Parathyroid adenoma (tissue), 2 donors: Measurements from ENCODE around the gene SENP7.

Experiments used
- H2AFZ ChIP-seq: fragments of 300-600 bp; sonication (generic); one replicate; pipeline ENCODE4 v1.7.0; 2017; ENCODE audit warnings: antibody characterized with exemption, mild to moderate bottlenecking
- H3K27ac ChIP-seq: fragments of 300-600 bp; sonication (generic); one replicate; pipeline ENCODE4 v1.7.0; 2017
- H3K27me3 ChIP-seq: fragments of 300-600 bp; sonication (generic); one replicate; pipeline ENCODE4 v1.7.0; 2017; ENCODE audit warnings: low read length; ENCODE audit not compliant: control insufficient read depth, insufficient read depth
- H3K36me3 ChIP-seq: fragments of 300-600 bp; sonication (generic); one replicate; pipeline ENCODE4 v1.7.0; 2017; ENCODE audit warnings: low read length; ENCODE audit not compliant: control insufficient read depth, insufficient read depth
- H3K4me1 ChIP-seq: fragments of 300-600 bp; sonication (generic); one replicate; pipeline ENCODE4 v1.7.0; 2017; ENCODE audit warnings: control low read depth
- H3K4me2 ChIP-seq: fragments of 300-600 bp; sonication (generic); one replicate; pipeline ENCODE4 v1.7.0; 2017; ENCODE audit warnings: low read length
- H3K4me3 ChIP-seq: fragments of 300-600 bp; sonication (generic); one replicate; pipeline ENCODE4 v1.7.0; 2017; ENCODE audit warnings: low read depth, low read length
- H3K79me2 ChIP-seq: fragments of 300-600 bp; sonication (generic); one replicate; pipeline ENCODE4 v1.7.0; 2017; ENCODE audit warnings: control low read depth
- H3K9ac ChIP-seq: fragments of 300-600 bp; sonication (generic); one replicate; pipeline ENCODE4 v1.7.0; 2017; ENCODE audit warnings: mild to moderate bottlenecking
- H3K9me3 ChIP-seq: fragments of 300-600 bp; sonication (generic); one replicate; pipeline ENCODE4 v1.7.0; 2017; ENCODE audit warnings: low read length; ENCODE audit not compliant: control insufficient read depth
- CTCF ChIP-seq: fragments of 300-600 bp; sonication (generic); IDR thresholded peaks from one replicate; pipeline ENCODE4 v1.7.0; 2017; ENCODE audit warnings: antibody characterized with exemption, mild to moderate bottlenecking
- donor health status: primary hyperparathyroidism.

Gene SENP7

GRCh38 chr3:101423984-101424888, 88.8 kb downstream of the SENP7 start:
- no peak for TF ChIP-seq CTCF
- Histone ChIP-seq H3K79me2 (peaks cover 23% of the 10 kb centered on the region), H2AFZ (no peak overlapping the region), H3K4me3 (no peak overlapping the region), H3K27me3 (no peaks in the 10 kb centered on the region), H3K9me3 (no peaks in the 10 kb centered on the region), H3K4me1 (no peaks in the 10 kb centered on the region), H3K9ac (no peak overlapping the region), H3K27ac (no peak overlapping the region), H3K4me2 (no peak overlapping the region), H3K36me3 (no peaks in the 10 kb centered on the region)

- TF ChIP-seq CTCF: no peak
- Histone ChIP-seq H3K4me2 (no peak overlapping the region), H3K9me3 (no peaks in the 10 kb centered on the region), H3K4me1 (no peaks in the 10 kb centered on the region), H3K79me2 (peaks cover 6% of the 10 kb centered on the region), H3K4me3 (no peak overlapping the region), H3K9ac (no peak overlapping the region), H3K27me3 (no peaks in the 10 kb centered on the region), H2AFZ (no peak overlapping the region), H3K36me3 (no peaks in the 10 kb centered on the region), H3K27ac (no peak overlapping the region)
Measured at GRCh38 chr3:101418851-101419250, 94.2 kb downstream of the SENP7 start.

GRCh38 chr3:101414121-101414520, 98.9 kb downstream of the SENP7 start:
- no peak for TF ChIP-seq CTCF
- H3K4me3 ChIP-seq: no peak overlapping the region
- no peak overlapping the region for H2AFZ ChIP-seq
- H3K4me2 ChIP-seq: no peak overlapping the region
- H3K9ac ChIP-seq: no peak overlapping the region
- no peaks in the 10 kb centered on the region for H3K36me3 ChIP-seq
- no peak overlapping the region for H3K27ac ChIP-seq
- H3K9me3 ChIP-seq: no peaks in the 10 kb centered on the region
- no peaks in the 10 kb centered on the region for H3K27me3 ChIP-seq
- H3K79me2 ChIP-seq: no peaks in the 10 kb centered on the region
- H3K4me1 ChIP-seq: no peaks in the 10 kb centered on the region

- H3K4me1 ChIP-seq: no peaks in the 10 kb centered on the region
- H3K79me2 ChIP-seq: no peaks in the 10 kb centered on the region
- H2AFZ ChIP-seq: no peak overlapping the region
- H3K4me3 ChIP-seq: no peak overlapping the region
- H3K36me3 ChIP-seq: no peaks in the 10 kb centered on the region
- no peaks in the 10 kb centered on the region for H3K27me3 ChIP-seq
- no peak for TF ChIP-seq CTCF
- no peaks in the 10 kb centered on the region for H3K9me3 ChIP-seq
- no peak overlapping the region for H3K4me2 ChIP-seq
- H3K9ac ChIP-seq: no peak overlapping the region
- H3K27ac ChIP-seq: no peak overlapping the region
Measured at GRCh38 chr3:101413656-101414055, 99.4 kb downstream of the SENP7 start.
